HepG2 (cell line): Measurements from ENCODE around the gene BICDL1. TPM values are rescaled to one million over a fixed set of nuclear protein-coding genes. Genes with fewer than 3 reads are reported as not detected.

Experiments used
- ARID2 ChIP-seq: sonication (generic); formaldehyde crosslinking; IDR thresholded peaks from 2 replicates; pipeline ENCODE4 v1.8.1; 2022; ENCODE audit warnings: mild to moderate bottlenecking, missing genetic modification reagents, borderline replicate concordance
- ARNT ChIP-seq: fragments of 450-650 bp; IDR thresholded peaks from 2 replicates; pipeline ENCODE4 v1.6.1; 2017
- ARNTL ChIP-seq: sonication (generic); formaldehyde crosslinking; IDR thresholded peaks from 2 replicates; pipeline ENCODE4 v1.4.0; 2020; ENCODE audit warnings: mild to moderate bottlenecking, missing genetic modification reagents
- NR2C2 ChIP-seq: sonication (generic); formaldehyde crosslinking; IDR thresholded peaks from 2 replicates; pipeline ENCODE4 v1.4.0; 2020; ENCODE audit warnings: missing genetic modification reagents, mild to moderate bottlenecking, moderate library complexity, borderline replicate concordance
- PCBP2 ChIP-seq: fragments of 200-400 bp; formaldehyde crosslinking; optimal IDR thresholded peaks from 2 replicates; pipeline ENCODE3; 2018; ENCODE audit warnings: low read length, low read depth; ENCODE audit not compliant: poor library complexity, severe bottlenecking
- PITX1 ChIP-seq: sonication (generic); formaldehyde crosslinking; IDR thresholded peaks from 2 replicates; pipeline ENCODE4 v1.5.1; 2020; ENCODE audit warnings: mild to moderate bottlenecking, missing genetic modification reagents
- PPARG ChIP-seq: conservative IDR thresholded peaks from 2 replicates; pipeline ENCODE4 v1.6.1; 2016; ENCODE audit warnings: missing biosample characterization, missing genetic modification reagents
- SIX1 ChIP-seq: sonication (generic); formaldehyde crosslinking; IDR thresholded peaks from 2 replicates; pipeline ENCODE4 v1.4.0; 2020; ENCODE audit warnings: missing genetic modification reagents, borderline replicate concordance
- SMAD9 ChIP-seq: sonication (generic); formaldehyde crosslinking; IDR thresholded peaks from 2 replicates; pipeline ENCODE4 v1.5.1; 2020; ENCODE audit warnings: mild to moderate bottlenecking, missing genetic modification reagents
- YEATS4 ChIP-seq: sonication (generic); formaldehyde crosslinking; IDR thresholded peaks from 2 replicates; pipeline ENCODE4 v1.4.0; 2020; ENCODE audit warnings: missing genetic modification reagents, borderline replicate concordance
- ZFAT ChIP-seq: sonication (generic); formaldehyde crosslinking; conservative IDR thresholded peaks from 2 replicates; pipeline ENCODE4 v1.8.1; 2023; ENCODE audit warnings: missing genetic modification reagents, inconsistent platforms
- ZNF431 ChIP-seq: sonication (generic); formaldehyde crosslinking; IDR thresholded peaks from 2 replicates; pipeline ENCODE4 v1.9.0; 2022; ENCODE audit warnings: missing genetic modification reagents, low read depth, mild to moderate bottlenecking, borderline replicate concordance
- ZNF674 ChIP-seq: sonication (generic); formaldehyde crosslinking; IDR thresholded peaks from 2 replicates; pipeline ENCODE4 v1.5.0; 2020; ENCODE audit warnings: low read depth, mild to moderate bottlenecking, missing genetic modification reagents
- ZNF879 ChIP-seq: sonication (generic); formaldehyde crosslinking; IDR thresholded peaks from 2 replicates; pipeline ENCODE4 v1.8.1; 2023; ENCODE audit warnings: missing genetic modification reagents
- ZSCAN22 ChIP-seq: sonication (generic); formaldehyde crosslinking; IDR thresholded peaks from 2 replicates; pipeline ENCODE4 v1.4.0; 2020; ENCODE audit warnings: mild to moderate bottlenecking, missing genetic modification reagents
- polyA plus RNA-seq, 8 experiments: library from polyadenylated mRNA; depleted of rRNA in 3 of 8; stranded (reverse) in 7 of 8; unstranded in 1 of 8; fragments of >200 nt; fragmentation: Illumina TruSeq in 4 of 8; extraction: Trizol in 4 of 8; gene quantifications; 2 replicates each; pipeline versions ENCODE4 v1.2.1 to v1.2.3, GENCODE V29; 2011 to 2016; ENCODE audit warnings: low read depth in 4 of 8, missing spikeins in 1 of 8, mixed read lengths in 1 of 8; ENCODE audit not compliant: insufficient read depth in 1 of 8
- total RNA-seq, 5 experiments: library from RNA; depleted of rRNA; stranded (reverse); fragments of >200 nt; fragmentation: Illumina TruSeq; extraction: Trizol; gene quantifications; 2 replicates each; pipeline ENCODE4 v1.2.3, GENCODE V29; 2016; ENCODE audit warnings: low read depth in 1 of 5
- TF ChIP-seq, protein P1 (sequence below): sonication (generic); formaldehyde crosslinking; IDR thresholded peaks from 2 replicates; pipeline ENCODE4 v1.5.1; 2020; ENCODE audit warnings: missing genetic modification reagents, mild to moderate bottlenecking, borderline replicate concordance
- TF ChIP-seq, protein P2 (sequence below): sonication (generic); formaldehyde crosslinking; conservative IDR thresholded peaks from 2 replicates; pipeline ENCODE4 v1.4.0; 2020; ENCODE audit warnings: missing genetic modification reagents
- TF ChIP-seq, protein P3 (sequence below): sonication (generic); formaldehyde crosslinking; conservative IDR thresholded peaks from 2 replicates; pipeline ENCODE4 v1.4.0; 2020; ENCODE audit warnings: mild to moderate bottlenecking, missing genetic modification reagents, moderate library complexity
- TF ChIP-seq, protein P4 (sequence below), 2 experiments: sonication (generic) in 1 of 2; formaldehyde crosslinking in 1 of 2; IDR thresholded peaks; 2 replicates each; pipeline versions ENCODE4 v1.5.1 to v1.6.1; 2011 to 2020; ENCODE audit warnings: borderline replicate concordance in 1 of 2, low read depth in 1 of 2, low read length in 1 of 2, mild to moderate bottlenecking in 1 of 2, missing genetic modification reagents in 1 of 2, moderate library complexity in 1 of 2

BICDL1 gene
- total and polyA plus RNA-seq, 2 of the 13 experiments (the other 11 are each of a cell fraction or from before 2014, with no cell fraction given): 3.6 to 9.7 TPM

DNA sequence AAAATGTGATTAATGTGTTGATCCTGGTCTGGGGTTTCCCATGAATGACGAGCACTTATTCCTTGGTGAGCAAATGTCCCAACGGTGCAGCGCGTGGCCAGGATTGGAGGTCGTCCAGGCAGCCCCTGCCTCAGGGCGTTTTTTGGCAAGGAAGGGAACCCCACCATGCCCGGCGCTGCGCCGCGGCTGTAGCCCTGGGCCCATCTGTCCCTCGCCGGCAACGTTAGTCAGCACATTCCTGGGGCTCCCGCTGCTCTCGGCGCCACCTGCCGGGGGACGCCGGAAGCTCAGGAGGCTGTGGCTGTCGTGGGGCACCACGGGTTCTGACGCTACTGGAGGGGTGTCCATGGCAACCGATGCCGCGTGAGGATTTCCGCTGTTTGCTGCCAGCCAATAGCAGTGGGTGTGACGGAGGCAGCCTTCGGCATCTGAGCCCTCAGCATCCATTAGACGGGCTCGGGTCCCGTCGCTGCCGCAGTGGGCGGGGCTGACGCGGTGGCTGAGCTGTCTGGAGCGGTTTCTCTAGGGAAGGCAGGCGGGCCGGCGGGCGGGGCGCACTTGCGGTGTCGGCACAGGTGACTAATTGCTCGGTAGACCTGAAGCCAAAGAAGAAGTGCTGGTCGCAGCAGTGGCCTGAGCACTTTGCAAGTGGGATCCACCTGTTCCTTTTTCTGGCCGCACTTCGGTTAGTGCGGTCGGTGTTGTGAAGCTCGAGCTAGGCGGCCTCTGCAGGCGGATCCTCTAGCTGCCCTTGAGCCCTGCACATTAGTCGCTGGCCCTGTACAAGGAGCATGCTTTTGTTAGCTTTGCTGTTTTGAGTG, 98.0 kb downstream of the BICDL1 start (continued):
- TF ChIP-seq ARNTL (CRISPR knock-in tag): 0 out of 2 replicates have a peak, but pooled peaks have one; percentile 65
- no peak; the same call in 1 of the 2 replicates for TF ChIP-seq SMAD9 (CRISPR knock-in tag)
- TF ChIP-seq, protein P1, sequence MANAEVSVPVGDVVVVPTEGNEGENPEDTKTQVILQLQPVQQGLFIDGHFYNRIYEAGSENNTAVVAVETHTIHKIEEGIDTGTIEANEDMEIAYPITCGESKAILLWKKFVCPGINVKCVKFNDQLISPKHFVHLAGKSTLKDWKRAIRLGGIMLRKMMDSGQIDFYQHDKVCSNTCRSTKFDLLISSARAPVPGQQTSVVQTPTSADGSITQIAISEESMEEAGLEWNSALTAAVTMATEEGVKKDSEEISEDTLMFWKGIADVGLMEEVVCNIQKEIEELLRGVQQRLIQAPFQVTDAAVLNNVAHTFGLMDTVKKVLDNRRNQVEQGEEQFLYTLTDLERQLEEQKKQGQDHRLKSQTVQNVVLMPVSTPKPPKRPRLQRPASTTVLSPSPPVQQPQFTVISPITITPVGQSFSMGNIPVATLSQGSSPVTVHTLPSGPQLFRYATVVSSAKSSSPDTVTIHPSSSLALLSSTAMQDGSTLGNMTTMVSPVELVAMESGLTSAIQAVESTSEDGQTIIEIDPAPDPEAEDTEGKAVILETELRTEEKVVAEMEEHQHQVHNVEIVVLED: peak; percentile 82
- no peak for TF ChIP-seq ZFAT (CRISPR knock-in tag)
- no peak for TF ChIP-seq SIX1 (CRISPR knock-in tag)
- no peak for TF ChIP-seq ZNF431 (CRISPR knock-in tag)
- TF ChIP-seq PCBP2: no peak
- no peak; the same call in 1 of the 2 replicates for TF ChIP-seq ARID2 (CRISPR knock-in tag)
- no peak for TF ChIP-seq ZNF674 (CRISPR knock-in tag)
- TF ChIP-seq, protein P2, sequence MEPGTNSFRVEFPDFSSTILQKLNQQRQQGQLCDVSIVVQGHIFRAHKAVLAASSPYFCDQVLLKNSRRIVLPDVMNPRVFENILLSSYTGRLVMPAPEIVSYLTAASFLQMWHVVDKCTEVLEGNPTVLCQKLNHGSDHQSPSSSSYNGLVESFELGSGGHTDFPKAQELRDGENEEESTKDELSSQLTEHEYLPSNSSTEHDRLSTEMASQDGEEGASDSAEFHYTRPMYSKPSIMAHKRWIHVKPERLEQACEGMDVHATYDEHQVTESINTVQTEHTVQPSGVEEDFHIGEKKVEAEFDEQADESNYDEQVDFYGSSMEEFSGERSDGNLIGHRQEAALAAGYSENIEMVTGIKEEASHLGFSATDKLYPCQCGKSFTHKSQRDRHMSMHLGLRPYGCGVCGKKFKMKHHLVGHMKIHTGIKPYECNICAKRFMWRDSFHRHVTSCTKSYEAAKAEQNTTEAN (CRISPR knock-in tag): no peak; the same call in 1 of the 2 replicates
- TF ChIP-seq, protein P3, sequence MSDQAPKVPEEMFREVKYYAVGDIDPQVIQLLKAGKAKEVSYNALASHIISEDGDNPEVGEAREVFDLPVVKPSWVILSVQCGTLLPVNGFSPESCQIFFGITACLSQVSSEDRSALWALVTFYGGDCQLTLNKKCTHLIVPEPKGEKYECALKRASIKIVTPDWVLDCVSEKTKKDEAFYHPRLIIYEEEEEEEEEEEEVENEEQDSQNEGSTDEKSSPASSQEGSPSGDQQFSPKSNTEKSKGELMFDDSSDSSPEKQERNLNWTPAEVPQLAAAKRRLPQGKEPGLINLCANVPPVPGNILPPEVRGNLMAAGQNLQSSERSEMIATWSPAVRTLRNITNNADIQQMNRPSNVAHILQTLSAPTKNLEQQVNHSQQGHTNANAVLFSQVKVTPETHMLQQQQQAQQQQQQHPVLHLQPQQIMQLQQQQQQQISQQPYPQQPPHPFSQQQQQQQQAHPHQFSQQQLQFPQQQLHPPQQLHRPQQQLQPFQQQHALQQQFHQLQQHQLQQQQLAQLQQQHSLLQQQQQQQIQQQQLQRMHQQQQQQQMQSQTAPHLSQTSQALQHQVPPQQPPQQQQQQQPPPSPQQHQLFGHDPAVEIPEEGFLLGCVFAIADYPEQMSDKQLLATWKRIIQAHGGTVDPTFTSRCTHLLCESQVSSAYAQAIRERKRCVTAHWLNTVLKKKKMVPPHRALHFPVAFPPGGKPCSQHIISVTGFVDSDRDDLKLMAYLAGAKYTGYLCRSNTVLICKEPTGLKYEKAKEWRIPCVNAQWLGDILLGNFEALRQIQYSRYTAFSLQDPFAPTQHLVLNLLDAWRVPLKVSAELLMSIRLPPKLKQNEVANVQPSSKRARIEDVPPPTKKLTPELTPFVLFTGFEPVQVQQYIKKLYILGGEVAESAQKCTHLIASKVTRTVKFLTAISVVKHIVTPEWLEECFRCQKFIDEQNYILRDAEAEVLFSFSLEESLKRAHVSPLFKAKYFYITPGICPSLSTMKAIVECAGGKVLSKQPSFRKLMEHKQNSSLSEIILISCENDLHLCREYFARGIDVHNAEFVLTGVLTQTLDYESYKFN (CRISPR knock-in tag): no peak; the same call in 1 of the 2 replicates
- TF ChIP-seq ZNF879 (CRISPR knock-in tag): 0 out of 2 replicates have a peak, but pooled peaks have one; percentile 26
- peak; percentile 67; the same call in 1 of the 2 replicates for TF ChIP-seq YEATS4 (CRISPR knock-in tag)
- TF ChIP-seq, protein P4, sequence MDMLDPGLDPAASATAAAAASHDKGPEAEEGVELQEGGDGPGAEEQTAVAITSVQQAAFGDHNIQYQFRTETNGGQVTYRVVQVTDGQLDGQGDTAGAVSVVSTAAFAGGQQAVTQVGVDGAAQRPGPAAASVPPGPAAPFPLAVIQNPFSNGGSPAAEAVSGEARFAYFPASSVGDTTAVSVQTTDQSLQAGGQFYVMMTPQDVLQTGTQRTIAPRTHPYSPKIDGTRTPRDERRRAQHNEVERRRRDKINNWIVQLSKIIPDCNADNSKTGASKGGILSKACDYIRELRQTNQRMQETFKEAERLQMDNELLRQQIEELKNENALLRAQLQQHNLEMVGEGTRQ (IDR thresholded peaks at IDR 0.05; ENCODE audit: low read depth, low read length): no peak; the same call in 1 of the 2 replicates
- TF ChIP-seq, protein P4 (CRISPR knock-in tag; IDR thresholded peaks at IDR 0.05; ENCODE audit: borderline replicate concordance): peak; percentile 50; the same call in 1 of the 2 replicates
- no peak for TF ChIP-seq ARNT
- TF ChIP-seq ZSCAN22 (CRISPR knock-in tag): no peak
- TF ChIP-seq PPARG (CRISPR knock-in tag): peak; percentile 74
- peak; percentile 33; the same call in 1 of the 2 replicates for TF ChIP-seq NR2C2 (CRISPR knock-in tag)
- TF ChIP-seq PITX1 (CRISPR knock-in tag): peak; percentile 83; the same call in 1 of the 2 replicates
